NCI-H748 (cell line): ENCODE data around the gene GRID1.
A peak's percentile ranks its signal among the peaks of the same experiment; 100 is the strongest.

ENCODE experiments used
- DNase-seq: peaks from one replicate; lab custom pipeline; 2025; ENCODE audit not compliant: unreplicated experiment; lab: John Stamatoyannopoulos, UW

The GRID1 gene

DNA sequence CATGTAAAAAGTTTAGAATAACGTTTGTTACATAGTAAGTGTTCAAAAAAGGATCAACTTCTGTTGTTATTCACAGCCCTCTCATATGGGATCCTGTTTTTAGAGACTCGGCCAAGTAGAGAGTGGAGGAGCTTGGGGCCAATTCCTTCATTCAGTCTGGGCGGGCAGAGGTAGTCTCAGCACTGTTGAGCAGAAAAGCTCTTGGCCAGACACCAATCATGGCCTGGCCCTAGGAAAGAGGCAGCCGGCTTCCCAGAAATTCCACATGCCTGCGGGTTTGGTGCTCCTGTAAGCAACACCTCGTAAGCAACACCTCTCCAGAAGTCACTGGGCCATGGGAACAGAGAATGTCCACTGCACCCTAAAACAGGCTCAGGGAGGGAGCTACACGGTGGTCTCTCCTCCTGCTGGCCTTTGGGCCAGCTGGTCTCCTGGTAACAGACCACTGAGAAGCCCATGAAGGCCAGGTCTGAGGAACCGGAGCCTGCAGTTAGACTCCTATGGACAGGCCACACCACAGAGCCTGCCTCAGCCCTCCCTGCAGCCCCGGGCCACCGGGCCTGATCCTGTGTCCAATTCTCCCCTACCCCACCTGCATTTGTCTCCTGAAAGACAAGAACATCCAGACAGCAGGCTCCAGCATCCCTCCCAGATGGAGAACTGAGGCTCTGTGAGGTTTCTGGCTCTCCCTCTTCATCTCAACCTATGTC, 149.1 kb downstream of the GRID1 start:
- DNase-seq: no peak

DNA sequence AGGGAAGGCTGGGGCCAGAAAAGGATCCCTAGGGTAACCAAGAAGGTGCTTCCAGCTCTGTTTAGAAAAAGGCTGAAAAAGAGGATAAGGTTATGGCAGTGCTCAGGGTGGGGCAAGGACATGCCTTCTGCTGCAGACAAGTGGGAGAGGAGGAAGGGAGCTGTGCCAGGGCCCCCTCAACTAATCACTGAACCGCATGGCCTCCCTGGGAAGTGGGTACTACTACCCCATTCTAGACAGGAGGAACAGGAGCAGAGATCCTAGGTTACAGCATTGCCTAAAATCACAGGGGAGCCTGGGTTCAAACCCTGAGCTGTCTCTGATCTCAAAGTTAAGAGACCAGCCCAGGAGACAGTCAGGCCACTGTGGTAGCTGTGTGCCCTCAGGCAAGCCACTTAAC, 149.7 kb downstream of the GRID1 start:
- DNase-seq: no peak

DNA sequence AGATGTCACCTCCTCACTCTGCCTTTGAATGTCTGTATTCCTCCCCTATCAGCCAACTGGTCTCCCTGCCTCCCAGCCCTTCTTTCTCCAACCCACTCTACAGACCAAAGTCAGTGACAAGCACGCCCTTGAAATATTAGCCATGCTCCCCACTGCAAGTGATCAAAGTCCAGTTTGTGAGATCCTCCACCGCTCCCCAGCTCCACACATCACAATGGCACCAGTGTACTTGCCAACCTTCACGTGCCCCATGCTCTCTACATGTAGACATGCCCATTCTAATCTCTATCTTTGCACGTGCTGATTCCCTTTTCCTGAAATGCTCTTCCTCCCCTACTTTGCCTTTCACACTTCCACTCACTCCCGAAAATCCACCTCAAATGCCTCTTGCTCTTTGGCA, 150.9 kb downstream of the GRID1 start:
- no peak for DNase-seq

DNA sequence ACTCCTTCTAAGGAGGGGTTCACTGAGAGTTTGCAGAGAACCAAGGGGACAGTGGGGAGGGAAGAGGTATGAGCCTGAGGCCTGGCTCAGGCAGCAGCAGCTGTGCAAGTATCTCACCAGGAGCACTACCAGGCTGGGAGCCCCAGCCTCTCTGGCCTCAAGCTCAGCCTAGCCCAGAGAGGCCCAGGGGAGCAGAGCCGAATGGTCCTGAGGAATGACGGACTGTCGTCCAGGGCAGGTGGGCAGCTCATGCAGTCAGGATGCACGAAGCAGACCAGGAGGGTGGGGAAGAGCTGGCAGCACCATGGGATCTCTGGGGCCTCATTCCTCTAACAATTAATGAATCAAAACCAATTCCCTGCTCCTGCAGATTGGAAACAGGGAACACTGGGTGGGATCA, 151.5 kb downstream of the GRID1 start:
- no peak for DNase-seq

DNA sequence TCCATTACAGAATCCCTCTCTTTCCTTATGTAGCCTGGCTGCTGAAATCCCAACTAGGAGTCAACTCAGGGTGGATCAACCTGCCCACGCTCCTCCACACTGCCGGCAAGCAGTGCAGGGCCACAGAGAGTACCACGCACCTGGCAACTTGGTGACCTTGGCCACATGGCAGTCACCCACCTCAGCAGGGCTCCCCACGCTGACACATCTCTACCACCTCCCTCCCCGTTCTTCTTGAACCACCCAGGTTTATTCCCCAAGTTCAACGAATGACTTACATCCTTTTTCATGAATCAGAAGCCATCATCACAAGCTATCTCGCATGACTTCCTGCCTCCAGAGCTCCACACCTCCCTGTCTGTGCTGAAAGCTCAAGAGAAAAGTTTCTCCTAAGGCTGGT, 153.4 kb downstream of the GRID1 start:
- no peak for DNase-seq

DNA sequence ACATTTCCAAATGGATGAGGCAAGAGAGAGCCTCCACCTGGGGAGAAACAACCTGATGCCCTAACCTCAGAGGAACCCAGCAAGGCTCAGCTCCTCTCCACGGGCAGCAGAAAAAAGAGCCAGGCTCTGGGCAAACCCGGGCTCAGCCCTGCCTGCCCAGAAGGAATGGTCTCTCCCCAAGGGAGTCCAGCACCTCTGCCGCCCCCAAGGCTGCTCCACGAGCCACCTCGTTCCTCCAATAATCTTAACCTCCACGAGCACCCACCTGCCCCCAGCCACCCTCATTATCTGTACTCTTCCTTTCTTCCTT, 154.2 kb downstream of the GRID1 start:
- DNase-seq: no peak

DNA sequence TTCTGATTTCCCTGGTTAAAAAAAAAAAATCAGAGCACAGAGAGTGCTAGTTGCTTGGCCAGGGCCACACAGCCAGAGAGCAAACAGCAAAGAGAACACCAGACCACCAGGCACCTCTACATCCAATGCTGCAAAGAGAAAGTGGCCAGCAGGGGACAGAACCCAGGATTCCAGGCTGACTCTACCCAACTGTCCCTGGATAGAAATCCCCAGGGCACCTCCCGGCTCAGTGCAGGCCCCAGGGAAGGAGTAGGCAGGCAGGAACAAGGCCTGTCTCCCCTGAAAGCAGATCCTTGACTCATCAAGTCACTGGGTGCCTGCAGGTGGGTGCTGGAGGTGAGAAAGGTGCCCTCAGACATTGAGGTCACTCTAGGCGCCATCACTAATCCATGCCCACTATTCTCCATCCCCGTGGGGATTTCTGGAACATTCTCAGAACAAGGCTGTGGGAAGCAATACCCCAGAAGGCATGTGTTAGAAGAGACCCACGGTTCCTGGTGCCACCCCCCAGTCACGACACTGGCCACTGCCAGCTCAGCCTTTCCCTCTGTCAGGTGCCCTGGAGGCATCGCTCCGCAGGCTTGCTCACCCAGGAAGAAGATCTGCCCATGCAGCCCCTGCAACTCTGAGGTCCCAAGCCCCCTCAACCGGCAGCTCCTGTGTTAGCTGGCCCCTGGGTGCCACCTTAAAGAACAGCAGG, 154.8 kb downstream of the GRID1 start:
- DNase-seq: no peak

DNA sequence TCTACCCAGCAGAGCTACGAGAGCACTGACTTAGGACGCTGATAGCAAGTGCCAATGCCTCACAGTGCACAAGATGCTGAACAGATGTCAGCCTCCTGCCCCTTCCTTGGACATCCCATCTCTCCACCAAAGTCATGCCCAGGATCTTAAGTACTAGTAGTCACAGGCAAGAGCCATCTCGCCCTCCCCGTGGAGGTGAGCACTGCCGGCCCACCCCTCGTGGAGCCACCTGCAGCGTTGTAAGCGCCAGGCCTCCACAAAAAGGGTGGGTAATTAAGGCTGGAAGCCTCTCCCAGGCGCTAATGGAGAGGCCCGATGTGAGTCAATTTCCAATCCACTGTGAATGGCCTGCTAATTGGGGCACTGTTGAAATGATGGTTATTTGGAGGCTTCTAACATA, 156.2 kb downstream of the GRID1 start:
- peak; percentile 26 for DNase-seq

DNA sequence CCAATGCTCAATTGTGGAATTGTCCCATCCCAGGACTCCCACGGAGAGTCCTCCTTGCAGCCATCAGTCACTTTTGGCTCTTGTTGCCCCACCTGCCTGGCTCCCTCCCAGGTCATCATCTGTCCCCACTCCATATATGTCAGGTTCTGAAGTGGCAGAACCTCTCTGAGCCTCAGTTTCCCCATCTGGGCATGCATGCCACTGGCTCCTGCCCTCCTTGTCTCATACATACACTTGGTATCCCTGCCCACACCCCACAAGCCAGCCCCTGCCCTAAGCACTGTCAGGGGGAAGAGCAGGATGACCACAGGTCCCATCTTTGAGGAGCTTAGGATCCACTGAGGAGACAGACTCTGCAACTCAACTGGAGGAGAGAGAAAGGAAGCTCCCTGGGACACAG, 156.9 kb downstream of the GRID1 start:
- no peak for DNase-seq

DNA sequence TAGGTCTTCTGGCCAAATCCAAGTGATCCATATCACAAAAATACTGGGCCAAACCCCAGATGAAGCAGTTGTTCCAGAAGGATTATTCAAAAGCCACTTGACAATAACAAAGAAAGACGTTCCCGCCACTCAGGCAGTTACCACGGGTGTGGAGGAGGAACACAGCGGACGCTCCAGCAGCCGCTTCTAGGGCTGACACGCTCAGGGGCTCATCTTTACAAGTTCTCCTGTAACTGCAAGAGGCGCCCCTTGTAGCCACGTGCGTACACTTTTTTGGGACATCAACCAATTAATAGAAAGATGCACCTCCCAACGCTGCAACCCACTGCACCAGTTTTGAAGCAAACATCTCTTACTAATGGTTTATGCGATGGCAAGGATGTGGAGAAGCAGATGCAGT, 159.4 kb downstream of the GRID1 start:
- DNase-seq: peak; percentile 26

DNA sequence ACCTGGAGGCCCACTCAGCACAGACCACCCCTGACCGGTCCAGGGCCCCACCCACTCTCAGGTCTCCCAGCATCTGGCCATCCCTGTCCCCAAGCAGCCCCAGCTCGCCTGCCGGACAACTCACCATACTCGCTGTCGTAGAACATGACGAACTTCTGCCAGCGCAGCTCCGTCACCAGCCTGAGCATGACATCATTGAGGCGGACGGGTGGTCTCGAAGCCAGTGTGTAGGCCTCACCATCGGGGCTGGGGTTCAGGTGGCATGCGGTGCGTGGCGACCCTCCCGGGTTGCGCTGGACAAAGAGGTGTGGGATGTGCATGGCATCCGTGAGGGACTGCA, 160.4 kb downstream of the GRID1 start:
- DNase-seq: no peak

DNA sequence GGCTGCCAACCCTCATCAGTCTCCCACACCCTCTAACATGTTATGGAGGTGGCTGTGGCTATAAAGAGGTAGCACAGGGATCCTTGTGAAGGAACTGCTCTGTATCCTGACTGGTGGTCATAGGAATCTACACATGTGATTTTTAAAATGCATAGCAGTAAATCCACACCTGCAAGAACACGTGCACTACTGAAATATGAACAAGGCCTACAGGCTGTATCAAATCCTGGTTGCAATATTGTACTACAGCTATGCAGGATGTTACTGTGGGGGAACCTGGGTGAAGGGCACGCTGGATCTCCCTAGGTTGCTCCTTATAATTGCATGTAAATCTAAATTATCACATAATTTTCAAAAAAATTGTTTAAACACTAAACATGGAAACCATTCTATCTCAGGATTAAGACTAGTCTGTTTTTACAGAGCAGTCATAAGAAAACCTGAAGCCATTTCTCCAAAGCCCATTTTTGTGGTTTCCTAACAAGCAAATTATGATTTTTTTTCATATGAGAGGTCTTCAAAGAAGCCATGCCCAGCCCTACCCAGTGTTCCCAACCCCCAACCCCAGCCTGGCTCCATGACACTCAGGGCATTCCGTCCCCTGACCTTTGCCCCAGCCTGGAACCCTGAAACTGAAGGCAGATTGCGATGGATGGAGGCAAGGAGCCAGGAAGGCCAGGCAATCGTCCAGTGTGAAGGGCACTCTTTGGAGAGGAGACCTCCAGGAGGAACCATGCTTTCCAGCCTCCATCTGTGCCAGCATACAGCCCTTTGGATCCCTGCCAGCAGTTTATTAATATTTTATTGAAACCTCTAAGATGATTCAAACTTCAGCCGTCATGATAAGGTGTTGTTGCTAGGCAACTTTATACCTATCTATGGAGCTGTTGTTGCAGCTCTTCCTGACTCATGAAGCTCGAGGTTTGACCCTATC, 161.0 kb downstream of the GRID1 start:
- no peak for DNase-seq

DNA sequence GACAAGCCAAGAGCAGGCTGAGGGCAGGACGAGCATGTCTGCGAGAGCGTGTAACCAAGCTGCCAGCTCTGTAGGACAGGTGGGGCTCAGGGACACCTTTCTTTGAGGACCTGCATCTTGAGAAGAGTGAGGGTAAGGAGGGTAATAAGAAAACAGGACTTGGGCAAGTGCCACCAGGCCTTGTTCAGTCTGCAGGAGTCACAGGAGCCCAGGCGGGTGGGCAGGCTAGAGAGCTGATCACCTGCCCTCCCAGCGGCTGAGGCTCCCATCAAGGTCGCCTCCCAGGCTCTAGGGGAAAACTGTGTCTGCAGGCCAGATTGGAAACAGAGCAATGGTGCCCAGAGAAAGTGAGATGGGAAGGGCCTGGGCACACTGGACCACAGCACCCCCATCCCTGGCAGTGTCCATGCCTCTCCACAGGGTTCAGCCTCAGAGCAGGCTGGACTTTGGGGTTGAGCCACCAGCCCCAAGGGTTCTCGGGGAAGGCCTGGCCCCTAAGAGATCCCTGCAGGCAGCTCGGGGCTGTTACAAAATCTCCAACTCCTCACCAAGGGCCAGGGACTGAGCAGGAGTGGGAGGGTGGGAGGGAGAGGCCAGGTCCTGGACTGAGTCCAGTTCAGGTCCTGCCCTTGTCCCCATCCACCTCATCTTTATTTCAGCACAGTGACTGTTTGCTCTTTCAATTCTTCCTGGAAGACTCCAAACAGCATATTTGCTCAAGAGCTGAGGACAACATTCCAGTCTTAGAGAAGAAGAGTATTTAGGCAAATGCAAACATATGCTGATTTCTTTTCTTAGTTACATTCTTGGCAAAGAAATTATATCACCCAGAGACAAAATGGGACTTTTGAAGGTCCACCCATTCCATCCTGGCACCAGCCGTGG, 161.9 kb downstream of the GRID1 start:
- DNase-seq: no peak

DNA sequence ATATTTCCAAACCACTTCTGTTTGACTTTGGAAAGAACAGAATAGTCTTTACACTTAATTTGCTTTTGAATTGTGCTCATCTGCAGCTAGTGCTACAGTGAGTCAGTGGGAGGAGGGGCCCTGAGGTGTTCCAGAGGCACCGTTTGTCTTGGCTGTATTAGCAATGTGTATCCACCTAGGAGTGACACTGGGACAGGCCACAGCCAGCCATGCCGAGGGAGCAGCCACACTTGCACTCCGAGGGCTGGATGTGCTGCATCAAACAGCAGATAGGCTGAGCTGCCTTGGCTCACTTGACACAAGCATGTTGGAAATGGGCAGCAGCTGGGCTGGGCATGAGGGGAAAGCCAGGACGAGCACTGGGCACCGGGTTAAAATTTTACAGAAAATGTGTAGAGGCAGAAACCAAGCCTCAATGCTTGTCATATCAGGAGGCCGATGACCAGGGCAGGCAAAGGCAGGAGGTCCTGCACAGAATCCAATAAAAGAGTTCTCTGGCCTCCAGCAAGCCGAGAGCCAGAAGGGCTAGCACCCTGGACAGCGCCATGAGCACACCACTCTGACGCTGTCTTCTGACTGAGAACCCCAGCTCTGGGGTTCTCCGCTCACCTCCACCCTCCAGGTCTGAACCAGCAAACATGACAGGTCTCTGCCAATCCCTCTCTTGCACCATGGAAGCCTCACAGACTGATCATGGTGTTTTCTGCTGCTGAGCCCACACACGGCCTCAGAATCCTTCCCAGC, 163.3 kb downstream of the GRID1 start:
- no peak for DNase-seq

DNA sequence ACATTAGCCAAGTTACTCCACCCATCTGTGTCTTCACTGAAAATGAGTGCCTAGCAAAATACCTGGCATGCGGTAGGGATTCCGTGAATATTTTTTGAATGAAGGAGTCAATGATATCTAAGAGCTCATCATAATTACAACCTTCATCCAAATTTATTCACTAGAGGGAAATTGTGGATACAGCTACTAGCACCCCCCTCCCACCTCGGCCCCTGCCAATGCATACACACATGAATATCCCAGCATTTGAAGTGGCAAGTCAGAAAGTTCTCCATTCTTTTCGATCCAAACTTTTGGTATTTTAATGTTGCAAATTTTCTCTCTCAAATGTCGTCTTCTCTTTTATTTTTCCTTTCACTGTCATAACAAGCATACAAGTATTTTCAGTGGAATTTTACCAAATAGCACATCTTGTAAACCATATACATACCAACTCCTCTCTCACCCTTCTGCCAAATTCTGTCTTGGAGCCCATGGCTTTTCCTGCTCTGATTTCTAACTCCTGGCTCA, 164.3 kb downstream of the GRID1 start:
- DNase-seq: no peak

DNA sequence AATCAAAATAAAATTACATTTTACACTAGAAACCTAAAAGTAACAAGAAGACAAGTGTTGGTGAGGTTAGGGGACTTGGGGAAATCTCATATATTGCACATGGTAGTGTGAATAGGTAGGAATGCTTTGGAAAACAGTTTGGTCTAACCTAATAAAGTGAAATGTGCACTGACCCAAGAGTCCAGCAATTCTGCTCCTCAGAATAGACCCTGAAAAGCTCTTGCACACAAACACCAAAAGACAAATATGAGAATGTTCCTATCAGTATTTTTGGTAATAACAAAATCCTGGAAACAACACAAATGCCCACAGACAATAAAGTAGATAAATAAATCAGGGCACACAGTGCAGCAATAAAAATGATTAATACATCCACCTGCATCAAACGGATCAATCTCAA, 165.7 kb downstream of the GRID1 start:
- no peak for DNase-seq

DNA sequence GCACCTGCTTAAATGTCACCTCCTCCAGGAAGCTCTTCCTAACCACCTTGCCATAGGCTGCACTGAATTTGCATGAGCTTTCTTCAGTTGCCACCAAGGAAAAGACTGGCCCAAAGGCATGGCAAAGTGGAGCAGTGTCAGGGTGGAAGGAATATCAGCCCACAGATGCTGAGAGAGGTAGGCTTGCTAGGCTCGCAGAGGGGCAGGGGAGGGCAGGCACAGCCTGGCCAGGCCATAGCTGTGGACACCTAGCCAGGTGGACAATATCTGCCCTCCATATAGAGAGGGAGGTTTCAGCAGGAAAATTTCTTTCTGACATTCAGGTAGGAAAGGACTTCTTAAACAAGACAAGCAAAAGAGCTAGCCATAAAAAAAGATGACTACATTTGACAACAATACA, 166.3 kb downstream of the GRID1 start:
- no peak for DNase-seq

DNA sequence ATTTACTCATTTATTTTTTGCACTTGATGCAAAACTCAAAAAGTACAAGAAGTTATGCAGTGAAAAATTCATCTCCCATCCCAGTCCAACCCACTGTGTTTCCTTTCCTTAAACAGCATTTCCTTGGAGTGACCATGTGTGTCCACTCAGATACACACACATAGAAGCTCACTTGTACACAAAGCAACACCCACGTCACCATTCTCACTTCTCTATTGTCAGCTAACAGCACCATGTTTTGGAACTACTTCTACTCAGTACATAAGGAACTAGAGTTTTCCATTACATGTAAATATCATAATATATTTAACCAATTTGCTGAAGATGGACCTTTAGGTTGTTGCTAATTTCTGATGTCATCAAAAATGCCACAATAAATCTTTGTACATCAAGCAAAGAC, 167.6 kb downstream of the GRID1 start:
- DNase-seq: no peak

DNA sequence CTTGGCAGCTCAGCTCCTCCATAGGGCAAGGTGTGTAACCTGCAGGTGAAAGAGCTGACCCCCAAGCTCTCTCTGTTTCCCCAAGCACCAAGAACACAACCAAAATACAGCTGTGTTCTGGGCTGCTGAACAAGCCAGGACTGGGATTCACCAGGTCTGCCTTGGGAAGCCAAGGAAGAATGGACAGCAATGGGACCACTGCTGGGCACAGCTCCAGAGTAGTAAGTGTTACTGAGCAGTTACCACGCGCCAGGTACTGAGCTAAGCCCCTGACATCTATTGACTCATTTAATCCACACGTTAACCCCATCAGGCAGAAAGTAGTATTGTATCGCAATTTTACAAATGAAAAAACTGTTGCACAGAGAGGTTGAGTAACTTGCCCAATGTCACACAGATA, 168.3 kb downstream of the GRID1 start:
- no peak for DNase-seq

DNA sequence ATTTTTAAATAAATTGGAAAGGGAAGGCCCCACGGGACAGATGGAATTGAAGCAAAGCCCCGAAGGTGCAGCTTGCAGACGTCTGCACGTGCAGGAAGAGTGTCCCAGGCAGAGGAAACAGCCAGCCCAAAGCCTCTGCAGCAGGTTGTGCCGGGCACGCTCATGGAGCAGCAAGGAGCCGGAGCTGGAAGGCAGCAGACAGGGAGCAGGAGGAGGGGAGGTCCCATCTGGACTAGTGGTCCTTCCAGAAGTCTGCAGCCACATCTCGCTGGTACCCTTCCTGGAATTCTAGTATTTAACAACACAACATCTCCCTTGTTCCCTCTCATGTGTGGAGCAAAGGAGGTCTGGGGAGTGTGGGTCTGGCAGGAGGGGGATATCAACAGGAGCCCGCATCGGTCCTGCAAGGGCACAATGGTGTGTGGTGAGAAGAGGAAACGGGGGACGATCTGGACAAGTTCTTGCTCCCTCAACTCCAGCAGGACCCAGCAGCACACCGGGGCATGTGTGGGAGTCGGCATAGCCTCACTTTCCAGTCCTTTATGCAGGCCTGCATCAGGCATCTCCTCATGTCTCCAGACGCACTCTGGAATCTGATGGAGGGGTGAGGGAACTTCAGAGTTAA, 169.3 kb downstream of the GRID1 start:
- no peak for DNase-seq
